ENCODE measurements around the gene CYTH1. TPM values are rescaled to one million over a fixed set of nuclear protein-coding genes. Genes with fewer than 3 reads are reported as not detected.
"Not testable (repeated sequence)": the region's sequence is repeated elsewhere in the genome, so short reads cannot be mapped to it uniquely, and the experiment has no call there.

CYTH1 gene
- total RNA-seq, 1 donor from 2014 or later = 147 TPM

GRCh38 chr17:78779286-78779651 lies 2.8 kb downstream of the CYTH1 start:
- Mint-ChIP-seq H3K4me1 (ENCODE audit: low read depth) (peaks cover 56% of the 10 kb centered on the region), H3K4me3 (peak overlapping the region; percentile 90), H3K27ac (peak overlapping the region; percentile 96), H3K36me3 (ENCODE audit: low read depth) (peaks cover 16% of the 10 kb centered on the region)
- H3K27me3 Mint-ChIP-seq (ENCODE audit: insufficient read depth); DNase-seq (ENCODE audit: low spot score); H3K9me3 Mint-ChIP-seq: not testable (repeated sequence)
- intact Hi-C loops (cut with micrococcal nuclease) = loop anchor here (1.0 to 5.0 kb wide), 2 partner anchors 31 to 42 kb away; no protein-coding TSS in a partner anchor

DNA sequence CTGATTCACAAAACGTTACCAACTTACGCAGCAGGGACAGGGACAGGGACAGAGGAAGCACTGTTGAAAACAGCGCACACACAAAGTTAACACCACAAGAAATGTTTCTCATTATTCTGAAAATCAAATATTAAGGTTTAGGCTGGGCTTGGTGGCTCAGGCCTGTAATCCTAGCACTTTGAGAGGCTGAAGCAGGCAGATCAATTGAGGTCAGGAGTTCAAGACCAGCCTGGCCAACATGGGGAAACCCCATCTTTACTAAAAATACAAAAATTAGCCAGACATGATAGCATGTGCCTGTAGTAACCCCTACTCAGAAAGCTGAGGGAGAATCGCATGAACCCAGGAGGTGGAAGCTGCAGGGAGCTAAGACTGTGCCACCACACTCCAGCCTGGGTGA lies 4.2 kb downstream of the CYTH1 start:
- Mint-ChIP-seq H3K9me3 (no peaks in the 10 kb centered on the region), H3K27me3 (ENCODE audit: insufficient read depth) (no peaks in the 10 kb centered on the region), H3K27ac (peak overlapping the region; percentile 87), H3K4me3 (peak overlapping the region; percentile 58), H3K4me1 (ENCODE audit: low read depth) (peaks cover 57% of the 10 kb centered on the region), H3K36me3 (ENCODE audit: low read depth) (peaks cover 16% of the 10 kb centered on the region)
- intact Hi-C loops (cut with micrococcal nuclease) = loop anchor here (5.0 kb wide), 1 partner anchor 41 kb away; no protein-coding TSS in a partner anchor
- DNase-seq (ENCODE audit: low spot score) = no peak

GRCh38 chr17:78774956-78775571 lies 7.0 kb downstream of the CYTH1 start:
- H3K27me3 Mint-ChIP-seq (ENCODE audit: insufficient read depth) = no peaks in the 10 kb centered on the region
- no peaks in the 10 kb centered on the region for H3K9me3 Mint-ChIP-seq
- peaks cover 68% of the 10 kb centered on the region for H3K4me1 Mint-ChIP-seq (ENCODE audit: low read depth)
- peaks cover 20% of the 10 kb centered on the region for H3K36me3 Mint-ChIP-seq (ENCODE audit: low read depth)
- DNase-seq (ENCODE audit: low spot score) = peak; percentile 66
- peak overlapping the region; percentile 99 for H3K27ac Mint-ChIP-seq
- intact Hi-C loops (cut with micrococcal nuclease) = loop anchor here (2.0 to 5.0 kb wide), 2 partner anchors 38 to 56 kb away; no protein-coding TSS in a partner anchor
- H3K4me3 Mint-ChIP-seq = peak overlapping the region; percentile 90

DNA sequence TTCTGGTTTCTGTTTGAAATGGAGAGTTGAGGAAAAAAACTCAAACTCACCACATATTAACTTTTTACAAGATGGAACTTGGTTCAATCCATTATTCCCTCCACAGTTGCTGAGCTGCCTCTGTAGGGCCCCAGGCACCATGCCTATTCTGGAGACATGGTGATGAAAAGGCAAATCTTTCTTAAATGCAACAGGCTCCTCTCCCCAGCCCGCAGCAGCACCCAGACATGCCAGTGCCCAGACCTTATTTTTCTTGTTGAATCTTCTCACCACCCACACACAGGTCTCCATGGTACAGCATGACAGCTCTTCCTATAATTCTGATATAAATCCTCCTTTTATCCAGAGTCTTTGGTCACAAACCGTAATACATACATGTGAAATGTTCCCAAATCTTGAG lies 7.6 kb downstream of the CYTH1 start:
- no peak for DNase-seq (ENCODE audit: low spot score)
- Mint-ChIP-seq H3K27ac (peak overlapping the region; percentile 99), H3K4me3 (peak overlapping the region; percentile 90), H3K4me1 (ENCODE audit: low read depth) (peaks cover 62% of the 10 kb centered on the region), H3K27me3 (ENCODE audit: insufficient read depth) (no peaks in the 10 kb centered on the region), H3K36me3 (ENCODE audit: low read depth) (peaks cover 16% of the 10 kb centered on the region), H3K9me3 (no peaks in the 10 kb centered on the region)
- intact Hi-C loops (cut with micrococcal nuclease) = loop anchor here (2.0 kb wide), 1 partner anchor 56 kb away; no protein-coding TSS in a partner anchor

DNA sequence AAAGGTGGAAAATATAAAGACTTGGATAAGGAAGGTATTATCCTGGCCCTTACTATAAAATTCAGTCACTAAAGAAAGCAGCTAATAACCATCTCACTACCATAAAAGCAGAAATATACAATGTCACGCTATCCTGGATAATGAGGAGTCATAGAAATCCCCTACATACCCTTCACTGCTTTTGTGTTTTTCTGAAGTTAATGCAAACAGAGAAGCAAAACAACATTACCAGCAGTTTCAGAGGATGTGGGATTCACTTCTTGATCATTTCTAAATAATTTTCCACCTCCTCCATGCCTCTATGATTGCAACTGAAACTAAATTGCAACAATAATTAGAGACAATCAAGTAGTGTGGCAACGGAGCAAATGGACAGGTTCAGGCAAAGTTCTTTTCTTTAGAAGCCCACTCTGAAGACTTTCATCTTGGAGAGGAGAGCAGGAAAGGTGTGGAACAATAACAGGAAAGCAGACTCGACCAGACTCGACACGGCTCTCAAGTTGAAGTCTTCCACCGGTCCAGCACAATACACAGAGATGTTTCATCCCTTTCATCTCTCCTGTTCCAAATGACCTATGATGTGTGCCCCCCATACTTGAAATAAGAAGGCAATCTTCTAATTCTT lies 10.2 kb downstream of the CYTH1 start:
- Mint-ChIP-seq H3K27ac (peak overlapping the region; percentile 99), H3K9me3 (no peaks in the 10 kb centered on the region), H3K4me1 (ENCODE audit: low read depth) (peaks cover 45% of the 10 kb centered on the region), H3K36me3 (ENCODE audit: low read depth) (peaks cover 10% of the 10 kb centered on the region), H3K27me3 (ENCODE audit: insufficient read depth) (no peaks in the 10 kb centered on the region), H3K4me3 (peak overlapping the region; percentile 86)
- intact Hi-C loops (cut with micrococcal nuclease) = loop anchor here (1.0 to 2.0 kb wide), 4 partner anchors 8 to 69 kb away; partner anchors contain the start of gene USP36
- DNase-seq (ENCODE audit: low spot score) = no peak

GRCh38 chr17:78769196-78769773 lies 12.8 kb downstream of the CYTH1 start:
- Mint-ChIP-seq H3K27ac (no peak overlapping the region), H3K27me3 (ENCODE audit: insufficient read depth) (no peaks in the 10 kb centered on the region), H3K4me1 (ENCODE audit: low read depth) (peaks cover 32% of the 10 kb centered on the region), H3K36me3 (ENCODE audit: low read depth) (peaks cover 12% of the 10 kb centered on the region), H3K4me3 (no peak overlapping the region), H3K9me3 (no peaks in the 10 kb centered on the region)
- intact Hi-C loops (cut with micrococcal nuclease) = no loop called here
- DNase-seq (ENCODE audit: low spot score) = no peak

- Mint-ChIP-seq H3K9me3 (no peaks in the 10 kb centered on the region), H3K36me3 (ENCODE audit: low read depth) (peaks cover 13% of the 10 kb centered on the region), H3K27me3 (ENCODE audit: insufficient read depth) (no peaks in the 10 kb centered on the region), H3K4me1 (ENCODE audit: low read depth) (peaks cover 29% of the 10 kb centered on the region), H3K4me3 (no peak overlapping the region), H3K27ac (no peak overlapping the region)
- no peak for DNase-seq (ENCODE audit: low spot score)
- intact Hi-C loops (cut with micrococcal nuclease) = no loop called here
Observed at GRCh38 chr17:78767806-78768205, 14.3 kb downstream of the CYTH1 start.

GRCh38 chr17:78766743-78767294 lies 15.3 kb downstream of the CYTH1 start:
- intact Hi-C loops (cut with micrococcal nuclease) = no loop called here
- Mint-ChIP-seq H3K4me1 (ENCODE audit: low read depth) (peaks cover 29% of the 10 kb centered on the region), H3K27ac (no peak overlapping the region)

DNA sequence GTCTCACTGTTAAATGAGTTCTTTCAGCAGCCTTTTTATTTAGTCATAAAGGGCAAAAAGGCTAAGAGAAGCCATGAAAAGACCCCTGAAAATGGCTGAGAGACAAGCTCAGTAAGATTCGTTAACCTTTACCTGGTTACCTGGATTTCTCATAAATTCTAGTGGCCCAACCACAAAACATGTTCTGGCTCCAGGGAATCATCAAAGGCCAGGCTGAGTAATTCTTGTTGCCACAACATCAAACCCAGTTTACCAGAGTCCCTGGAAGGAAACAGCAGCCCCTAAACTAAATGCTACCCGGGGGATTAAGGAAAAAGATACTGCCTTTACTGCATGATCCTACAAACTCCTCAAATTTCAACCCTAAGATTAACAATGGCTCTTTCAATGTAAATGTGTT lies 15.8 kb downstream of the CYTH1 start:
- Mint-ChIP-seq H3K36me3 (ENCODE audit: low read depth) (peaks cover 13% of the 10 kb centered on the region), H3K9me3 (no peaks in the 10 kb centered on the region), H3K4me1 (ENCODE audit: low read depth) (peaks cover 28% of the 10 kb centered on the region), H3K27me3 (ENCODE audit: insufficient read depth) (no peaks in the 10 kb centered on the region), H3K4me3 (no peak overlapping the region), H3K27ac (no peak overlapping the region)
- intact Hi-C loops (cut with micrococcal nuclease) = no loop called here
- DNase-seq (ENCODE audit: low spot score) = no peak

More at GRCh38 chr17:78766743-78767294, 15.3 kb downstream of the CYTH1 start:
- peaks cover 15% of the 10 kb centered on the region for H3K36me3 Mint-ChIP-seq (ENCODE audit: low read depth)
- no peaks in the 10 kb centered on the region for H3K27me3 Mint-ChIP-seq (ENCODE audit: insufficient read depth)
- H3K9me3 Mint-ChIP-seq = no peaks in the 10 kb centered on the region
- no peak overlapping the region for H3K4me3 Mint-ChIP-seq
- DNase-seq (ENCODE audit: low spot score) = no peak

- H3K27me3 Mint-ChIP-seq (ENCODE audit: insufficient read depth) = no peaks in the 10 kb centered on the region
- DNase-seq (ENCODE audit: low spot score) = no peak
- H3K4me1 Mint-ChIP-seq (ENCODE audit: low read depth) = peaks cover 28% of the 10 kb centered on the region
- H3K36me3 Mint-ChIP-seq (ENCODE audit: low read depth) = peaks cover 13% of the 10 kb centered on the region
- intact Hi-C loops (cut with micrococcal nuclease) = no loop called here
- H3K27ac Mint-ChIP-seq = no peak overlapping the region
- H3K9me3 Mint-ChIP-seq = no peaks in the 10 kb centered on the region
- no peak overlapping the region for H3K4me3 Mint-ChIP-seq
Observed at GRCh38 chr17:78765821-78766220, 16.3 kb downstream of the CYTH1 start.

DNA sequence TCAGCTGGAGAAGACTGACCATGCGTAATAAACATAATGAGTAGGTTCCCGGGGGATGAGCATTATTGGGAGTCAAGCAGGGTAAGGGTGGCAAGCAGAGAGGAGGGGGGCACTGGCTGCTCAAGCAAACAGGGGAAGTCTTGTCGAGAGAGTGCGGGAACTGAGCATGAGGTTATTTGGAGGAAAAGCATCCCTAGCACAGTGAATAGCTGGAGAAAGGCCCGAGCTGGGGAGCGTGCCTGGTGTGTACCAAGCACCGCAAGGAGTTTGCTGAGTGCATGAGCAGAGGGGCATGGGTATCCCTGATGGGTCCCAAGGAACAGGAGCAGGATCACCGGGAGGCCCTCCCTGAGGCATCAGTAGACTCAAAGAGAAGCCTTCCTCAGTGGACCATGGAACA lies 17.2 kb downstream of the CYTH1 start:
- Mint-ChIP-seq H3K27ac (peak overlapping the region; percentile 73), H3K27me3 (ENCODE audit: insufficient read depth) (no peaks in the 10 kb centered on the region), H3K36me3 (ENCODE audit: low read depth) (peaks cover 13% of the 10 kb centered on the region), H3K4me3 (peak overlapping the region; percentile 5), H3K4me1 (ENCODE audit: low read depth) (peaks cover 31% of the 10 kb centered on the region), H3K9me3 (no peaks in the 10 kb centered on the region)
- no peak for DNase-seq (ENCODE audit: low spot score)
- intact Hi-C loops (cut with micrococcal nuclease) = no loop called here

DNA sequence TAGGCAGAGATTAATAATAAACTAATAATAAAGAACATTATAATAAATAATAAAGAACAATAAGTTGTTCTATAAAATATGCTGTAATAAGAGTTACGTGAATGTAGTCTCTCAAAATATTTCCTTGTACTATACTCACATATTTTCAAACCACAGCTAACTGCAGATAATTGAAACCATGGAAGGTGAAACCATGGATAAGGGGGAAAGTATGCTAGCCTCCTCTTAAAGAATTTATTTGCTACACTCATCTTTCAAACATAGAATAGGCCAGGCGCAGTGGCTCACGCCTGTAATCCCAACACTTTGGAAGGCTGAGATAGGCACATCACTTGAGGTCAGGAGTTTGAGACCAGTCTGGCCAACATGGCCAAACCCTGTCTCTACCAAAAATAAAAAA lies 18.5 kb downstream of the CYTH1 start:
- Mint-ChIP-seq H3K4me1 (ENCODE audit: low read depth) (peaks cover 44% of the 10 kb centered on the region), H3K4me3 (no peak overlapping the region), H3K9me3 (no peaks in the 10 kb centered on the region), H3K27me3 (ENCODE audit: insufficient read depth) (no peaks in the 10 kb centered on the region), H3K27ac (no peak overlapping the region), H3K36me3 (ENCODE audit: low read depth) (peaks cover 16% of the 10 kb centered on the region)
- DNase-seq (ENCODE audit: low spot score) = no peak
- intact Hi-C loops (cut with micrococcal nuclease) = no loop called here
